Ammon's horn (tissue), 1 donor: ENCODE measurements around the gene CYP26C1.

Experiments used
- DNase-seq: peaks from one replicate; pipeline ENCODE4 v3.0.0-alpha.2; 2016; ENCODE audit warnings: low spot score

Gene CYP26C1, protein sequence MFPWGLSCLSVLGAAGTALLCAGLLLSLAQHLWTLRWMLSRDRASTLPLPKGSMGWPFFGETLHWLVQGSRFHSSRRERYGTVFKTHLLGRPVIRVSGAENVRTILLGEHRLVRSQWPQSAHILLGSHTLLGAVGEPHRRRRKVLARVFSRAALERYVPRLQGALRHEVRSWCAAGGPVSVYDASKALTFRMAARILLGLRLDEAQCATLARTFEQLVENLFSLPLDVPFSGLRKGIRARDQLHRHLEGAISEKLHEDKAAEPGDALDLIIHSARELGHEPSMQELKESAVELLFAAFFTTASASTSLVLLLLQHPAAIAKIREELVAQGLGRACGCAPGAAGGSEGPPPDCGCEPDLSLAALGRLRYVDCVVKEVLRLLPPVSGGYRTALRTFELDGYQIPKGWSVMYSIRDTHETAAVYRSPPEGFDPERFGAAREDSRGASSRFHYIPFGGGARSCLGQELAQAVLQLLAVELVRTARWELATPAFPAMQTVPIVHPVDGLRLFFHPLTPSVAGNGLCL

DNA sequence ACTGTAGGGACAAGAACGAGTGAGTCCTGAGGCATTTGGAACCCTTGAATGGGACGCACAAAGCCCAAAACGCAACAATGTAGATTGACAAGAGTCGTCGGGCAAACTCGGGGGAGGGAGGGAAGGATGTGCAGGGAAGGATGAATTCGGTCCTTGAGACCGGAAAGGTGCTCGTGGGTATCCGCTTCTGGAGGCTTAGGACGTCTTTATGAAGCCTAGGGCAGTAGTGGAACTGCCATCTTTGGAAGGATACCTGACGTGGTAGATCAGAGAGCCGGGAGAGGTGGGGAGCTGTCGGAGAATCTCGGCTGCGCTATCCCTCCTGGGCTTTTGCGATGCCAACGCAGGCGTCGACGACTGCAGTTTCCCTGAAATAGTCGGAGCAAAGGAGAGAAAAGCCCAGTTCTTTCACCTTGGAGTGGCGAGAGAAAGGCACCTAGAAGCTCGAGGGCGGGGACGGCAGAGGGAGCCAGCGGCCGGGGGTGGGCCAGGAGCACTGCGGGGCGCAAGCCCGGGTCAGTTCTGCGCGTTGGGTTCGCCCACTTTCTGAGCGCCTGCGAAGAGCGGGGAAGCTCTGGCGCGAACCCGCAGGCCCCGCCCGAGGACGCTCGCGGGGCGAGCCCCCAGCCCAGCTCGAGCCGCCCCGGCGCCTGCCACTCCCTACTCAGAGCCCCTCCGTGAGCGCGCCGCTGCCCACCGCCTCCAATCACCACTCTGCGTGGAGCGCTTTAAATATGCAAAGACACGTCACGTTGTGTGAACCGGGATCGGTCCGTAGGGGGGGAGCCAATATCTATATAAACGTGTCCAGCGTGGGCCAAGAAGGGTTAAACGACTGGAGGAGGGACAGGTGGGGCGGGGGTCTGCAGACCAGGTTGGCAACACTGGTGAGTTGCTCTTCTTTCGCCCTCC is at the start of gene CYP26C1:
CYP26C1 (plus strand) TSS at position 824 of the 912 bp plus-strand sequence. CDS start 466 bp downstream, outside the sequence.
- peak; percentile 1 for DNase-seq

DNA sequence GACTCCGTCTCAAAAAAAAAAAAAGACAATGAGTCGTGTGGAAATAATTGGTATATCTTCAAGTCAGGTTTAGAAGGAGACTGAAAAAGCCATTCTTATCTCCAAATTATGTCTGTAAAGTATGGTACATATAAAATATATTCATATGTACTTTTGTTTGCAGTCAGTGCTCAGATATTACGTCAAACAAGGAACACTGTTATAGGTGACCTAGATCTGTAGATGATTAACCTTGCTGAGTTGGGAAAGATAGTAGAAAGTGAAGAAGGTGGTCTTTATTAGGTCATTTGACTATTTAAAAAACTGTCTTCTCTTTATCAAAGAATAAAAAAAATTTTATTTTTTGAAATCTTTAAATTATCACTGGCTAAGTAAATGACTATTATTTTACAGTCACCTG is 44.9 kb upstream of the CYP26C1 start:
- DNase-seq: no peak

DNA sequence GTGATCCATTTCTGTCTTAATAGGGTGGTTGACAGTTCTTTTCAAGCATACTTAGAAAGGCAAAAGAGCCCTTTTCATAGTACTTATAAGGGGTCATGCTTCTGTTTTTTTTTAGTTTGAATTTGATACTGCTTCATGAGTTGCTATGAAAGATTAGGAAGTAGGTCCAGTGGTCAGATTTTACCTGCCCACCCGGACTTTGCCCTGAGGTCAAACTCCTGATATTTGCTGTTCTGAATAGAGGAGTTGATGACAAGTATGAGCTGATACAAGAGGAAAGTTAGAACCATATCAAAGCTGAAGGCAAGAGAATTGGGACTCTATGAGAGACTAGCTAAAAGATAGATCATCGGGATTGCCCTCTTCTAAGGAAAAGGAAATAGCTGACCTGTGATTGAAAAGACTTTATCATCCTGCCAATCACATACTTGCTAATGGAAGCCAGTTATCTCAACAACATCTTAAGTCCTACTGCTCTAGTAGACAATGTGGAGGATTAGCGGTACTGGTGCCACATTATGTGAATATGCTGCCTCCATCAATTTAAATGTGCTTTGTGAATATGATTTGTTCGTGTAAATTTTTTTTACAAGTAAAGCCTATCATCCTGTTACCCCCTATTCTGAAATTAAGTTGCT is 37.5 kb upstream of the CYP26C1 start:
- DNase-seq: no peak

DNA sequence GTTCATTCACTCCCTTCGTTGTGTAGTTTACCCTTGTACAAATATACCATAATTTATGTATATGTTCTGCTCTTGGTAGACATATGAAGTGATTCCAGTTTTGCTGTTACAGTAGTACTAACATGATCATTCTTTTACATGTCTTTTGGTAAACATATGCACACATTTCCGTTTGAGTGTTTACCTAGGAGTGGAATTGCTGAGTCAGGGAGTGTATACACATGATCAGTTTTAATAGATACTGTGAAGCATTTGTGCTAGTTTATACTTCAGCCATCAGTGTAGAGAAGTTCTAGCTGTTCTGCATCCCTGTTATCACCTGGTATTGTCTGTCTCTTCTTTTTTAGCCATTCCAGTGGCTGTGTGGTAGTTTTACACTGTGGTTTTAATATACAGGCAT is 34.5 kb upstream of the CYP26C1 start:
- no peak for DNase-seq

DNA sequence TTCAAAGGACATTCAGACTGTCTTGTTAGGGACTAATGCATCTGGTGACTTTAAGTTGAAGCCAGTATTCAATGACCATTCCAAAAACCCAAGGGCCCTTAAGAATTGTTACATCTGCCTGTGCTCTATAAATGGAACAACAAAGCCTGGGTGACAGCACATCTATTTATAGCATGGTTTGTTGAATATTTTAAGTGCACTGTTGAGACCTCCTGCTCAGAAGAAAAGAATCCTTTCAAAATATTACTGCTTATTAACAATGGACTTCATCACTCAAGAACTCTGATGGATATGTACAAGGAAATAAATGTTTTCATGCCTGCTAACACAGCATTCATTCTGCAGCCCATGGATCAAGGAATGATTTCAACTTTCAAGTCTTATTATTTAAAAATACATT is 33.1 kb upstream of the CYP26C1 start:
- no peak for DNase-seq

DNA sequence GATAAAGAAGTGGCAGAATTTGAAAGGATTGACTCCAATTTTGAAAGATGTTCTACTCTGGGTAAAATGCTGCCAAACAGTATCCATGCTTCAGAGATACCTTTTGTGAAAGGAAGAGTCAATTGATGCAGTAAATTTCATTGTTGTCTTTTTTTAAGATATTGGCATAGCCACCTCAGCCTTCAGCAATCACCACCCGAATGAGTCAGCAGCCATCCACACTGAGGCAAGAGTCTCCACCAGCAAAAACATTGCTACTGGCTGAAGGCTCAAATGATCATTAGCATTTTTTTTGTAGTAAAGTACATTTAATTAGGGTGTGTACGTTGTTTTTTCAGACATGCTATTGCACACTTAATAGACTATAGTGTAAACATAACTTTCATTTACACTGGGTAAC is 31.7 kb upstream of the CYP26C1 start:
- DNase-seq: peak; percentile 7

DNA sequence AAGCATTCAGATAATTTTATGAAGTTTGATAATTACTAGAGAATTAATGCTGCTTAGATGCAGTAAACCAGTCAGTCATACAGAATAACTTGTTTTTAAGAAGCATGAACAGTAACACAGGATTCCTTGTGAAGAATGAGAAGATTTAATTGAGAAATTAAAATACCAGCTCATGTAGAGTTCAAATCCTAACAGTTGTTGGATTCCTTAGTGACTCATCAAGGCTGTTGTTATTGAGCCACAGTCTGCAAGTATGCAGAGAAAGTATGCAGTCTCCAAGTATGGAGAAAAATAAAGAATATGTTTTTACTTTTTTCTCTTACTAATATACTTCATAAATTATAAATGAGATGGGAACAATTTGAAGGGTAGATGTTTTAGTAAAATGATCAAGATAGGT is 30.2 kb upstream of the CYP26C1 start:
- DNase-seq: no peak

DNA sequence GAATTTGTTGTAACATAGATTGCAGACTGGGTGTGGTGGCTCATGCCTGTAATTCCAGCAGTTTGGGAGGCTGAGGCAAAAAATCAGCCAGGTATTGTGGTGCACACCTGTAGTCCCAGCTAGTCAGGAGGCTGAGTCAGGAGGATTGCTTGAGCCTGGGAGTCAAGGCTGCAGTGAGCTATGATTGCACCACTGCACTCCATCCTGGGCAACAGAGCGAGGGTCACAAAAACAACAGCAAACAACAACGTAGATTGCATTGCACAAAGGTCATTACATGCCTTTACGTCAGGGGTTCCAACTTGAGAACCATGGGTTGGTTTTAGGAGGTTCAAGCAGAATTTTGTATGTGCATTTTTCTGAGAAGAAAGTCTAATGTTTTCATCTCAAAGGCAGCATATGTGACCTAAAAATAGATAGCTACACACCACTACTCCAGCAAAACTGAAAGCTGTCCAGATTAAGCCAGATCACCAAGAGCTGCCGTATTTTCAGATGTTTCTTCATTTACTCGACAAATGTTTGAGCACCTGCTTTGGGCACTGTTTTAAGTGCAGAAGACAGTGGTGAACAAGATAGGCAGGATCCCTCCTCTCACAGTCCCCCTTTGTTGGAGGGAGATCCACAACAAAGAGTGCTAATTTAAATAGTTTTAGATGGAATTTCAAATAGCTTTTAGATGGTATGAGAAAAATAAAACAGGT is 28.3 kb upstream of the CYP26C1 start:
- DNase-seq: no peak

DNA sequence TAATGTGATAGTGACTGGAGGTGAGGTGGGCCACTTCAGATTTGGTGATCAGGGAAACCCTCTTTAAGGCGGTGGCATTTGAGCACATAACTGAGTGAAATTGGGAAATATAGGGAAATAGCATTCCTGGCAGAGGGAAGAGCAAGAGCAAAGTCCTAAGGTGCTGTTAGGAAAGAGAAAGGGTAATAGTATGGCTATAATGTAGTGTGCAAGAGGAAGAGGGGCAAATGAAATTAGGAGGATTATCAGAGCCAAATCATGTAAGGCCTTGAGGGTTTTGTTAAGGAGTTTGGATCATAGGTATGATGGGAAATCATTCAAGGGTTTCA is 27.8 kb upstream of the CYP26C1 start:
- DNase-seq: no peak

DNA sequence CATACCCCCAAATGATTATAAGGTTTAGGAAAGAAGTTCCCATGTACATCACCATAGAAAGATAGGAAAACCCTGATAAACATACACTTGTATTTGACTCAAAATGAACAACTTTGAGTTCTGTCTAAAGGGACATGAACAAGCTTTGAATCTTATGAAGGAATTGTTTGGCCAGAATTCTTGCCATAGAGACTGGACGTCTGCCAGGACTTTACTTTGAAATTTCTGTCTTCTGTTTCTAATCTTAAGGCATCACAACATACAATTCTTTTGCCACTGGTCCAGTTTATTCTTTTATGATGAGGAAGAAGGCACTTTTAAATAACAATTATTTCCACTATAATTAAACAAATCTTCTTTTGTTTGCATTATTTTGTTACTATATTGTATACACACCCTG is 26.2 kb upstream of the CYP26C1 start:
- DNase-seq: no peak

DNA sequence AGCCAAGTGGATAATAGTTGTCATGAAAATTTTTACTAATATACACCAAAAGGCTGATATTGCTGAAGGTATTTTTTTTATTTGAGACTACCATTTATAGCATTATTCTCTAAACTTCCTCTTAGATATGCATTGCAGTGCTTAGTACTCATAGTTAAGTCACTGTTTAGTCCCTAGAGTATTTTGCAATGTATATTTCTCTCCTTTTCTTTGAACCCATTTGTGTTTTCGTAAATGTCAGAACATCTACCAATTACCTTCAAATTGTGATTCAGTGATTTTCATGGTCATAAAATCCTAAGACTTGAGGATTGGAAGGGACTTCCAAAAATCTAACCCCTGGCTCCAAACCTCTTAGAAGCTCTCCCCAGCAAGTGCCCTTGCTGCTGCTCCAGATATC is 21.5 kb upstream of the CYP26C1 start:
- DNase-seq: no peak

DNA sequence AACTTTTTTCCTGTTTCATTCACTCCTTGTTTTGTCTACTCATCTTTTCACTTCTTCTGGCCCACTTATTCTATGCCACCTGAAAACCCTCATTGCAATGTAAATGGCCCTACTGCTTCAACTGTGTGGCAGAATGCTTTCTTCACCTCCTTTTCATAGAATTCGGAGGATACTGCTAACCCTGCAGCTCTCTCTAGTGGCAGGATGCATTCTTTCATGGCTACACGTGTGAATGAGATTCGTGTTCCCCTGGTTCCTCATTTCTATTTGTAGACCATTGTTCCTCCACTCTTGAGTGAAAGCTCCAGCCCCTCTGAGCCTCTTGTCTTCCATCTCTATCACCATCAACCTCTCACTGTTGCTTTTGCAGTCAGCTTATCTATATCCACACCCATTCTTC is 20.9 kb upstream of the CYP26C1 start:
- peak; percentile 19 for DNase-seq

DNA sequence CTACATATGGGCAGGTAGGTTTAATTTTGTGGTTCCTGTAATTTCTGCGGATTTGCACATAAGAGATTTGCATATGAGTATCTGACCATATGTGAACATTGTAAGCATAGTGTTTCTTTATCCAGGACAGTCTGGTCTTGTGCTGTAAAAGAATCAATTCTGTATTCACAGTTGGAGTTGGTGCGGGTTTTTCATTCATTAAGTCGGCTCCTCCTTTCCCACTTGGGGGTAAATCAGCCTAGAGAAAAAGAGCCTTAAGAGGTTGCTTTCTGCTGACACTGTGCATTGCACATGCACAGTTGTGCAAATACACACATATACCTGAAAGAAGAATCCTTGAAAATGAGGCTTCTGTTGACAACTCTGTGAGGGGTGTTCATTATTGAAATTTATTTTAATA is 6.1 kb upstream of the CYP26C1 start:
- no peak for DNase-seq

DNA sequence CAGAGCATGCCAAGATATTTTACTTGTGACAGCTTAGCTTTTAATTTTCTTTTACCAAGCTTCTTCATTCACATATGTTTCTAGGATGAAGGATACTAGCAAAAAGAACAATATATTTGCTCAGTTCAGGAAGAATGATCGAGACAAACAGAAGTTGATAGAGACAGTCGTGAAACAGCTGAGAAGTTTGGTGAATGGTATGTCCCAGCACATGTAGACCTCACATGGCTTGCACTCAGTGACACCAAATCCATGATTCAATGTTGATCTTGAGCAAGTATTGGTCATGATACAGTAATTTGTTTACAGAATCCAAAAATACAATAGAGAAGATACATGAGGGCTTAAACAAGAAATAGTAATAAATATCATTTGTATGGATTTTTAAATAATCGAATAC is 2.5 kb upstream of the CYP26C1 start:
- DNase-seq: no peak

DNA sequence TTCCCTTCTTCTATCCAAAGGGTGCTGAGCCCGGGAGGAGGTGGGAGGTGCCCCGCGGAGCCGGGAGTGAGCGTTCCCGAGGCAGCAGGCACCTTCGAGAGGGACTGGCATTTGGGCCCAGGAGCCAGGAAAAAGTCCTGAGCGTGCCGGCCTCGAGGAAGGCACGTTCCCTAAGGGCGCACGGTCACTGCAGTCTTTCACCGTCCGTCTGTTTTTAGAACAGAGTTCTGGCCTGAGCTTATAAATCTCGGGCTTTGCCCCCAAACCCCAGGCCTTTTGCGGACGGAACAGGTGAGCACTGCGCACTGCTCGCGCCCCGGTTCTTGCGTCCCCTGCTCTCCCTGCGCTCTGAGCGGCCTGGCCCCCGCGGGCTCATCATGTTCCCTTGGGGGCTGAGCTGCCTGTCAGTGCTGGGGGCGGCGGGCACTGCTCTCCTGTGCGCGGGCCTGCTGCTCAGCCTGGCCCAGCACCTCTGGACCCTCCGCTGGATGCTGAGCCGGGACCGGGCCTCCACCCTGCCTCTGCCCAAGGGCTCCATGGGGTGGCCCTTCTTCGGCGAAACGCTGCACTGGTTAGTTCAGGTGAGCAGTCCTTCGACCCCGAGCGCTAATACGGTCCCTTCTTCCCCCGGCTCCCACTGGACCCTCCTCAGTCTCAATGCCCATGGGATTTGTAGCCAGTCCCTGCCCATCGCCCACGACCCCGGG is 442 bp downstream of the CYP26C1 start:
- no peak for DNase-seq

DNA sequence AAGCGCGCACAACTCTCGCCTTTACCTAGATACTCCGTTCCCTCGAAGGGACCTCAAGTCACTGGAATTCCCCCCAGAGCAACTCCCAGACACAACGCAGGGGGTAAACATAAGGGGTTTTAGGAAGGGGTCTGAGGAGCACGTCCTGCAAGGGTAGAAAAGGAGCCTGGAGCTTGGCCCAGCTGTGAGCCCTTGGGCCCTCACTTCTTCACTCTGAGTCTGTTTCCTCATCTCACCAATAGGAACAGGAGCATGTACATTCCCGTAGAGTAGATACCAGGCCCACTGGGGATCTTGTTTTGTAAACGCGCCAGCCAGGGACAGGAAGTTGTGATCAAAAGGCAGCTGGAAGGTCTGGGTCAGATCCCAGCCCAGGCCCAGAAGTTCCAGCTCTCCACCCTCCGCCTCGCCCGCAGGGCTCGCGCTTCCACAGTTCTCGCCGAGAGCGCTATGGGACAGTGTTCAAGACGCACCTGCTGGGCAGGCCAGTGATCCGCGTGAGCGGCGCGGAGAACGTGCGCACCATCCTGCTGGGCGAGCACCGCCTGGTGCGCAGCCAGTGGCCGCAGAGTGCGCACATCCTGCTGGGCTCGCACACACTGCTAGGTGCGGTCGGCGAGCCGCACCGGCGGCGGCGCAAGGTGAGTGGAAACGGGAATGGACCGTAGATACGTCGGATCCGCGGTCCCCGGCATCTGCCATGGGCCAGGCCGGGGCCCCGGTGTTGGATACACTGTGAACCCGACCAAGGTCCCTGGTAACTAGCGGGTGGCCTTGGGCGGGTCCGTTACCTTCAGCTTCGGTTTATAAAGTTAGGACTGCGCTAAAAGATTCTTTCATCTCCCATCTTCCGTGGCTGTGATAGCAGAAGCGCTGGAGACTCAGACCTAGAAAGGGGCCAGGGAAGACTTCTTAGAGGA is 1.3 kb downstream of the CYP26C1 start:
- DNase-seq: no peak

DNA sequence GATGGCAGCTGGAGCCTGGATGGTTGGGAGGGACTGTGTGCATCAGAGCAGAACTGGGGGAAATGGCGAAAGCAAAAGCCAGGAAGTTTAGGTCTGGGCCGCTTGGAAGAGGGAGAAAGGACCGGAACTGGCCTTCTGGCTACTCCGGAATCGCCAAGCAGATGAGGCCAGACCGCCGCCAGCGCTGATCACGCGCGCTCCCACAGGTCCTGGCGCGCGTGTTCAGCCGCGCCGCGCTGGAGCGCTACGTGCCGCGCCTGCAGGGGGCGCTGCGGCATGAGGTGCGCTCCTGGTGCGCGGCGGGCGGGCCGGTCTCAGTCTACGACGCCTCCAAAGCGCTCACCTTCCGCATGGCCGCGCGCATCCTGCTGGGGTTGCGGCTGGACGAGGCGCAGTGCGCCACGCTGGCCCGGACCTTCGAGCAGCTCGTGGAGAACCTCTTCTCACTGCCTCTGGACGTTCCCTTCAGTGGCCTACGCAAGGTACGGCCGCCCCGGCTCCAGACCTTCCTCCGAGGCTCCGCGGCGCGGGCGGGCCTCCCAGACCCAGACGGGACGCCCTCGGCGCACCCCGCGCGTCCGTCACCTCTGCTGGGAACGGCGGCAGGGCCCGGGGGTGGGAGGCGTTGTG is 2.0 kb downstream of the CYP26C1 start:
- no peak for DNase-seq

DNA sequence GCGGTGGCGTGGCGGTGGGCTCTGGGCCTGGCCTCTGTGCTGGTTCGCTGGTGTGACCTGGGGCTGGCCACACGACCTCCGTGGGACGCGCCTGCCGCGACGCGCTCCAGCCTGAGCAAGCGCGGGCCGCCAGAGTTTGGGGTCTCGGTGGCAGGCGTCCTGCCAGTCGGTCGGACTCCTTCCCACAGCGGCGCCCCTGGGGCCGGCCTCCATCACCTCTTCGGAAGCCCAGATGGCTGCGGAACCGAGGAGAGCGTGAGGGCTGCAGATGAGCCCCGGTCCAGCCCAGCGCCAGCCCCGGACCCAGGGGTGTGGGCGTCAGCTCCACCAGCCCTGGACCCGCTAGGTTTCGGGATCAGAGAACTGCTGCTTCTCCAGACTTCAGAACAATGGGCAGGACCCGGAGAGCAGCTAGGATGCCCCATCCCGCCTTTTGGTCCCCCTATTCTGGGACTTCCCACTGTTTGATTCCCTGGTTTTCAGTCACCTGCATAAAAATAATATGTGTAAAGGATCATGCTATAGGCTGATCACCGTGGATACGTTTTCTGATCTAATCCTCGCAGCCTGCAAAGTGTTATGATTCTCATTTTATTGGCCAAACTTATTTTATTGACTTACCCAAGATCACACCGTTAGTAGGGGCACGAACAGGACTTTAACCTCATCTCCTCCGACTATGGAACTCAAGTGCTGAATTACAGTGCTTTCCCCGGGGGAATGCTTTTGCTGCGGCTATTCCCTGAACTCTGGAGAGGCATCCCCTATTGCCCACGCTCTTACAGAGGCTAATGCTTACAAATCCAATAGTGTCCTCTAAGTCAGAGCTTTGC is 2.8 kb downstream of the CYP26C1 start:
- no peak for DNase-seq
